ENCODE data around the gene XPO4. TPM values are rescaled to one million over a fixed set of nuclear protein-coding genes. Genes with fewer than 3 reads are reported as not detected.
A peak's percentile ranks its signal among the peaks of the same experiment; 100 is the strongest.

The XPO4 gene
- total and polyA plus RNA-seq, 2 donors (not counting 3 experiments of a cell fraction or from before 2014, with no cell fraction given) = 6.0 to 22.5 TPM

- ChIA-PET CTCF (interaction anchor here (0.7 to 2.2 kb wide), 4 partner anchors 11 to 83 kb away, joined by 3 to 8 read pairs (median 4); no protein-coding TSS in a partner anchor), POLR2A (no interaction called here)
- Histone ChIP-seq H3K4me1 (ENCODE audit: control insufficient read depth, extremely low read depth, insufficient read depth, low read length) (peaks cover 43% of the 10 kb centered on the region), H3K4me3 (replicated peaks in 1 of 3; ENCODE audit: insufficient read depth in 1 of 3, low read depth in 1 of 3, low read length in 3 of 3) (no peak overlapping the region), H4K20me1 (replicated peaks; ENCODE audit: control insufficient read depth, extremely low read depth, insufficient read depth, low read length) (no peaks in the 10 kb centered on the region), H3K27me3 (ENCODE audit: control insufficient read depth in 2 of 2, insufficient read depth in 2 of 2, low read length in 2 of 2) (no peaks in the 10 kb centered on the region), H3K9me1 (replicated peaks; ENCODE audit: control insufficient read depth, extremely low read depth, insufficient read depth, low read length) (no peaks in the 10 kb centered on the region), H3K36me3 (ENCODE audit: control insufficient read depth in 2 of 2, extremely low read depth in 1 of 2, insufficient read depth in 2 of 2, low read length in 2 of 2) (peaks cover 4 to 6% of the 10 kb centered on the region in 2 experiments), H3K27ac (ENCODE audit: insufficient read depth, low read depth, low read length) (peak overlapping the region; percentile 85), H3K9me3 (replicated peaks; ENCODE audit: control insufficient read depth, insufficient read depth, low read length) (no peaks in the 10 kb centered on the region), H3K79me2 (ENCODE audit: control insufficient read depth, insufficient read depth, low read length) (no peaks in the 10 kb centered on the region), H2AFZ (ENCODE audit: low read depth, low read length) (no peak overlapping the region), H3K9ac (replicated peaks; ENCODE audit: extremely low read depth, insufficient read depth, low read length) (peak overlapping the region; percentile 56), H3K4me2 (ENCODE audit: insufficient read depth, low read length) (peak overlapping the region; percentile 72)
- TF ChIP-seq GATA2 (IDR thresholded peaks at IDR 0.05; ENCODE audit: insufficient read depth, insufficient read length, low read depth, low read length) (peak; percentile 16), JUN (IDR thresholded peaks at IDR 0.05; ENCODE audit: borderline replicate concordance, insufficient read depth, insufficient read length, low read depth) (peak; percentile 47), EZH2 (IDR thresholded peaks at IDR 0.05; ENCODE audit: borderline replicate concordance, low read depth, low read length, severe bottlenecking) (no peak)
- FAIRE-seq = peak; percentile 72
- peak; percentile 29 for DNase-seq (ENCODE audit: low read depth, low spot score)
- intact Hi-C loops (cut with micrococcal nuclease) = loop anchor here (2.0 to 5.0 kb wide), 2 partner anchors 39 to 74 kb away; no protein-coding TSS in a partner anchor
- BruUV-seq (replicated peaks) = no TSS peak
- dilution Hi-C loops (cut with MboI; ENCODE audit: extremely low pct_ligation_motif_present, low sequenced_read_pairs) = no loop called here
These were observed 114.2 kb downstream of the XPO4 start for GRCh38 chr13:20788312-20788711.

GRCh38 chr13:20787180-20787579, 115.4 kb downstream of the XPO4 start:
- H3K9me3 ChIP-seq (replicated peaks; ENCODE audit: control insufficient read depth, insufficient read depth, low read length) = no peaks in the 10 kb centered on the region
- intact Hi-C loops (cut with micrococcal nuclease) (loop anchor here (5.0 kb wide), 1 partner anchor 40 kb away; no protein-coding TSS in a partner anchor), dilution Hi-C loops (cut with MboI; ENCODE audit: extremely low pct_ligation_motif_present, low sequenced_read_pairs) (no loop called here)
- H3K4me1 ChIP-seq (ENCODE audit: control insufficient read depth, extremely low read depth, insufficient read depth, low read length) = peaks cover 43% of the 10 kb centered on the region
- no peak overlapping the region for H3K27ac ChIP-seq (ENCODE audit: insufficient read depth, low read depth, low read length)
- no peak for FAIRE-seq
- BruUV-seq (replicated peaks) = no TSS peak
- no peaks in the 10 kb centered on the region for H3K79me2 ChIP-seq (ENCODE audit: control insufficient read depth, insufficient read depth, low read length)
- ChIA-PET CTCF (interaction anchor here (0.9 to 2.4 kb wide), 8 partner anchors 8 to 72 kb away, joined by 3 to 9 read pairs (median 4); no protein-coding TSS in a partner anchor), POLR2A (no interaction called here)
- H3K36me3 ChIP-seq (ENCODE audit: control insufficient read depth in 2 of 2, extremely low read depth in 1 of 2, insufficient read depth in 2 of 2, low read length in 2 of 2) = peaks cover 4 to 6% of the 10 kb centered on the region in 2 experiments
- no peaks in the 10 kb centered on the region for H3K27me3 ChIP-seq (ENCODE audit: control insufficient read depth in 2 of 2, insufficient read depth in 2 of 2, low read length in 2 of 2)
- no peak overlapping the region for H3K9ac ChIP-seq (replicated peaks; ENCODE audit: extremely low read depth, insufficient read depth, low read length)
- H4K20me1 ChIP-seq (replicated peaks; ENCODE audit: control insufficient read depth, extremely low read depth, insufficient read depth, low read length) = no peaks in the 10 kb centered on the region
- no peak overlapping the region for H3K4me3 ChIP-seq (replicated peaks in 1 of 3; ENCODE audit: insufficient read depth in 1 of 3, low read depth in 1 of 3, low read length in 3 of 3)
- H3K4me2 ChIP-seq (ENCODE audit: insufficient read depth, low read length) = peak overlapping the region; percentile 30
- no peak for DNase-seq (ENCODE audit: low read depth, low spot score)
- no peaks in the 10 kb centered on the region for H3K9me1 ChIP-seq (replicated peaks; ENCODE audit: control insufficient read depth, extremely low read depth, insufficient read depth, low read length)
- H2AFZ ChIP-seq (ENCODE audit: low read depth, low read length) = no peak overlapping the region
- TF ChIP-seq, protein P1, sequence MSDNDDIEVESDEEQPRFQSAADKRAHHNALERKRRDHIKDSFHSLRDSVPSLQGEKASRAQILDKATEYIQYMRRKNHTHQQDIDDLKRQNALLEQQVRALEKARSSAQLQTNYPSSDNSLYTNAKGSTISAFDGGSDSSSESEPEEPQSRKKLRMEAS (IDR thresholded peaks at IDR 0.05; ENCODE audit: insufficient read depth, insufficient read length) = no peak
- TF ChIP-seq MYC (IDR thresholded peaks at IDR 0.05; ENCODE audit: low read depth, low read length) (no peak), FOS (IDR thresholded peaks at IDR 0.05; ENCODE audit: borderline replicate concordance, insufficient read depth, low read length) (no peak), EZH2 (IDR thresholded peaks at IDR 0.05; ENCODE audit: borderline replicate concordance, low read depth, low read length, severe bottlenecking) (no peak)

Measured in endothelial cell of umbilical vein (primary cell).